ENCODE data around the gene TRAF3IP3. TPM values are rescaled to one million over a fixed set of nuclear protein-coding genes. Genes with fewer than 3 reads are reported as not detected.
A peak's percentile ranks its signal among the peaks of the same experiment; 100 is the strongest.

TRAF3IP3 gene
- total and polyA plus RNA-seq, 3 experiments from 2014 or later = 193 to 414 (median 209) TPM

GRCh38 chr1:209717818-209718217 is 38.0 kb upstream of the TRAF3IP3 start:
- H3K4me1 ChIP-seq (ENCODE audit: insufficient read depth, low read length) = no peaks in the 10 kb centered on the region
- H3K36me3 ChIP-seq (ENCODE audit: insufficient read depth, low read length) = no peaks in the 10 kb centered on the region
- Mint-ChIP-seq H3K9me3 (peaks cover 0 to 1% (median 0%) of the 10 kb centered on the region in 5 donors), H3K4me3 (no peak overlapping the region), H3K27me3 (peaks cover 0 to 4% of the 10 kb centered on the region in 2 donors), H3K4me1 (no peaks in the 10 kb centered on the region), H3K27ac (no peak overlapping the region), H3K36me3 (peaks cover 0 to 17% (median 5%) of the 10 kb centered on the region in 3 donors)
- CTCF ChIA-PET = no interaction called here
- POLR2A ChIA-PET = no interaction called here
- no peak overlapping the region for H3K4me3 ChIP-seq (ENCODE audit: low read length)
- H3K27me3 ChIP-seq (ENCODE audit: insufficient read depth, low read length, poor library complexity, severe bottlenecking) = no peaks in the 10 kb centered on the region
- no peak for DNase-seq
- H3K9me3 ChIP-seq (ENCODE audit: low read length) = no peaks in the 10 kb centered on the region
- H3K27ac ChIP-seq (ENCODE audit: low read depth, low read length) = no peak overlapping the region

DNA sequence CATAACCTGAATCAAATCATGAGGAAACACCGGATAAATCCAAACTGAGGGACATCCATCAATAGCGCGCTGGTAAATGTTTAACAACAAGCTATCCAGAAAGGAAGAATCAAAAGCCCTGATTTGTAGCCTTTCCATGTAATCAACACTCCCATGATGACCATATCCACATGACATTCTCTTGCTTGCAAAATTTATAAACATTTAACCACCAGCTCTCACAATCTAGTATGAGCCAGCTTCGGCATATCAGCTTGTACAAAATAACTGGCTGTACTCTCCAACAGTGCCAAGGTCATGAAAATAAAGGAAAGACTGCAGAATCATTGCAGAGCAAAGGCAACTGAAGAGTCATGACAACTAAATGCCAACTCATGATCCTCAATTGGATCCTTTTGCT is 35.5 kb upstream of the TRAF3IP3 start:
- Histone ChIP-seq H3K4me1 (ENCODE audit: insufficient read depth, low read length) (peaks cover 15% of the 10 kb centered on the region), H3K4me3 (ENCODE audit: low read length) (no peak overlapping the region), H3K27ac (ENCODE audit: low read depth, low read length) (no peak overlapping the region), H3K36me3 (ENCODE audit: insufficient read depth, low read length) (no peaks in the 10 kb centered on the region), H3K27me3 (ENCODE audit: insufficient read depth, low read length, poor library complexity, severe bottlenecking) (no peaks in the 10 kb centered on the region), H3K9me3 (ENCODE audit: low read length) (no peaks in the 10 kb centered on the region)
- H3K27me3 Mint-ChIP-seq = peaks cover 0 to 3% of the 10 kb centered on the region in 2 donors
- ChIA-PET POLR2A (no interaction called here), CTCF (interaction anchor here (1.3 kb wide), 1 partner anchor 28 kb away, joined by 3 read pairs; no protein-coding TSS in a partner anchor)
- H3K9me3 Mint-ChIP-seq = no peaks in the 10 kb centered on the region
- peaks cover 0 to 12% (median 5%) of the 10 kb centered on the region in 3 donors for H3K36me3 Mint-ChIP-seq
- DNase-seq = no peak
- H3K27ac Mint-ChIP-seq = peak overlapping the region in 1 of 8 donors; percentile 55
- H3K4me3 Mint-ChIP-seq = no peak overlapping the region
- peaks cover 3 to 5% (median 3%) of the 10 kb centered on the region in 3 donors for H3K4me1 Mint-ChIP-seq

GRCh38 chr1:209720826-209721225 is 35.0 kb upstream of the TRAF3IP3 start:
- no peaks in the 10 kb centered on the region for H3K9me3 ChIP-seq (ENCODE audit: low read length)
- Mint-ChIP-seq H3K9me3 (no peaks in the 10 kb centered on the region), H3K36me3 (peaks cover 0 to 7% (median 3%) of the 10 kb centered on the region in 3 donors), H3K4me1 (peaks cover 3 to 5% (median 3%) of the 10 kb centered on the region in 3 donors), H3K27ac (no peak overlapping the region), H3K27me3 (peaks cover 0 to 3% of the 10 kb centered on the region in 2 donors), H3K4me3 (no peak overlapping the region)
- no peak overlapping the region for H3K27ac ChIP-seq (ENCODE audit: low read depth, low read length)
- H3K36me3 ChIP-seq (ENCODE audit: insufficient read depth, low read length) = no peaks in the 10 kb centered on the region
- H3K27me3 ChIP-seq (ENCODE audit: insufficient read depth, low read length, poor library complexity, severe bottlenecking) = no peaks in the 10 kb centered on the region
- peaks cover 15% of the 10 kb centered on the region for H3K4me1 ChIP-seq (ENCODE audit: insufficient read depth, low read length)
- no peak for DNase-seq
- H3K4me3 ChIP-seq (ENCODE audit: low read length) = no peak overlapping the region
- ChIA-PET POLR2A (no interaction called here), CTCF (interaction anchor here (1.3 kb wide), 1 partner anchor 27 kb away, joined by 3 read pairs; no protein-coding TSS in a partner anchor)

GRCh38 chr1:209721323-209721722 is 34.5 kb upstream of the TRAF3IP3 start:
- ChIA-PET POLR2A (no interaction called here), CTCF (interaction anchor here (1.3 kb wide), 1 partner anchor 27 kb away, joined by 3 read pairs; no protein-coding TSS in a partner anchor)
- H3K36me3 ChIP-seq (ENCODE audit: insufficient read depth, low read length) = no peaks in the 10 kb centered on the region
- Mint-ChIP-seq H3K9me3 (no peaks in the 10 kb centered on the region), H3K4me1 (peaks cover 3 to 5% (median 3%) of the 10 kb centered on the region in 3 donors), H3K36me3 (peaks cover 0 to 6% (median 3%) of the 10 kb centered on the region in 3 donors), H3K4me3 (no peak overlapping the region), H3K27me3 (peaks cover 0 to 3% of the 10 kb centered on the region in 2 donors), H3K27ac (no peak overlapping the region)
- peaks cover 15% of the 10 kb centered on the region for H3K4me1 ChIP-seq (ENCODE audit: insufficient read depth, low read length)
- H3K4me3 ChIP-seq (ENCODE audit: low read length) = no peak overlapping the region
- no peaks in the 10 kb centered on the region for H3K9me3 ChIP-seq (ENCODE audit: low read length)
- H3K27ac ChIP-seq (ENCODE audit: low read depth, low read length) = no peak overlapping the region
- H3K27me3 ChIP-seq (ENCODE audit: insufficient read depth, low read length, poor library complexity, severe bottlenecking) = no peaks in the 10 kb centered on the region
- no peak for DNase-seq

- no peak overlapping the region for H3K4me3 ChIP-seq (ENCODE audit: low read length)
- POLR2A ChIA-PET = no interaction called here
These were observed 32.6 kb upstream of the TRAF3IP3 start for GRCh38 chr1:209723265-209723664.

DNA sequence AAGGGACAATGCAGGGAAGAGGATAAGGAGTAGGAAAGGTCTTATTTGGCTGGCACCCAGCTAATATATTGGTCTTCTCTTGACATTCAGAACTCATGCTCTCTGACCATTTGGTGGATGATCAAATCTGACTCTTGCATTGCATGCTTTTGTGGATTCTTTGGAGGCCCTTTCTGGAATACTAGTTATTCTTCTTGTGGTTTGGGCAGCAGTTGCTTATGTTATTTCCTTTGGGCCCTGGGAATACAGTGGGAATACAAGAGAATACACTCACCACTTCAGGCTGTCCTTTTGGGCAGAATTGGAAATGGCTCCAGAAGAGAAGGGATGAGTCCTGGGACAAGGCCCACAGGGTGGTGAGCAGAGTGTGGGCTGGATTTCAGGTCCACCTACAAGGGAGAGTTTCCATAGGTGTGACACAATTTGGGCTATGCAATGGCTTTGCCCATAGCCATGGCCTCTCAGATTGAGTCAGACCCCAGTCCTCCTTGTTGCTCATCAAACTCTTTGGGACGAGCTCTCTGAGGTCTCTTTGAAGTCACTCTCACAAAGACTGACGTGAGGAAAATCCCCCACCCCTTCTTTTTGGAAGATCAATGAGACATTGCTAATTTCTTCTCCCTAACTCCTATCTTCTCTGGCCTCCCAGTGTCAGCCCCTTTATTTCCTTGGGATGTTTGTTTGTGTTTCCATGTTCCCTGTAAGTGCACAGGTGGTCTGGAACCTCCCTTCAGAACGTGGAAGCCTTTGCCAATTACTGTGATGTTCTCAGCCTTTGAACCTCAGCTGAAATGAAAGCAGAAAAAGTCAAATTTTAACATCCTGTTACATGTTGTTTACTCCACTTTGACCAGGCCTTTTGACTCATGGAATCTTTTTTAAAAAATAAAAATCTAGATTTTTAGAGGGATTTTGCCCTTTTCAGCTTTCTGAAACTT is 31.8 kb upstream of the TRAF3IP3 start:
- DNase-seq = no peak
- H3K4me1 ChIP-seq (ENCODE audit: insufficient read depth, low read length) = peaks cover 15% of the 10 kb centered on the region
- peaks cover 0 to 2% of the 10 kb centered on the region in 2 donors for H3K27me3 Mint-ChIP-seq
- H3K9me3 Mint-ChIP-seq = no peaks in the 10 kb centered on the region
- peaks cover 4 to 8% (median 7%) of the 10 kb centered on the region in 3 donors for H3K4me1 Mint-ChIP-seq
- H3K9me3 ChIP-seq (ENCODE audit: low read length) = no peaks in the 10 kb centered on the region
- peaks cover 0 to 12% (median 6%) of the 10 kb centered on the region in 3 donors for H3K36me3 Mint-ChIP-seq
- H3K4me3 Mint-ChIP-seq = no peak overlapping the region
- CTCF ChIA-PET = interaction anchor here (0.8 kb wide), 1 partner anchor 24 kb away, joined by 4 read pairs; no protein-coding TSS in a partner anchor
- H3K27ac ChIP-seq (ENCODE audit: low read depth, low read length) = no peak overlapping the region
- peak overlapping the region in 3 of 8 donors; percentile 28 to 90 (median 51) for H3K27ac Mint-ChIP-seq
- H3K36me3 ChIP-seq (ENCODE audit: insufficient read depth, low read length) = no peaks in the 10 kb centered on the region
- POLR2A ChIA-PET = no interaction called here
- H3K27me3 ChIP-seq (ENCODE audit: insufficient read depth, low read length, poor library complexity, severe bottlenecking) = no peaks in the 10 kb centered on the region
- H3K4me3 ChIP-seq (ENCODE audit: low read length) = no peak overlapping the region

More at GRCh38 chr1:209723265-209723664, 32.6 kb upstream of the TRAF3IP3 start:
- Histone ChIP-seq H3K4me1 (ENCODE audit: insufficient read depth, low read length) (peaks cover 15% of the 10 kb centered on the region), H3K27me3 (ENCODE audit: insufficient read depth, low read length, poor library complexity, severe bottlenecking) (no peaks in the 10 kb centered on the region), H3K36me3 (ENCODE audit: insufficient read depth, low read length) (no peaks in the 10 kb centered on the region), H3K9me3 (ENCODE audit: low read length) (no peaks in the 10 kb centered on the region), H3K27ac (ENCODE audit: low read depth, low read length) (no peak overlapping the region)
- no peak for DNase-seq
- Mint-ChIP-seq H3K27ac (no peak overlapping the region), H3K4me3 (no peak overlapping the region), H3K36me3 (peaks cover 0 to 12% (median 6%) of the 10 kb centered on the region in 3 donors), H3K9me3 (no peaks in the 10 kb centered on the region), H3K27me3 (peaks cover 0 to 2% of the 10 kb centered on the region in 2 donors), H3K4me1 (peaks cover 4 to 8% (median 7%) of the 10 kb centered on the region in 3 donors)
- CTCF ChIA-PET = no interaction called here

DNA sequence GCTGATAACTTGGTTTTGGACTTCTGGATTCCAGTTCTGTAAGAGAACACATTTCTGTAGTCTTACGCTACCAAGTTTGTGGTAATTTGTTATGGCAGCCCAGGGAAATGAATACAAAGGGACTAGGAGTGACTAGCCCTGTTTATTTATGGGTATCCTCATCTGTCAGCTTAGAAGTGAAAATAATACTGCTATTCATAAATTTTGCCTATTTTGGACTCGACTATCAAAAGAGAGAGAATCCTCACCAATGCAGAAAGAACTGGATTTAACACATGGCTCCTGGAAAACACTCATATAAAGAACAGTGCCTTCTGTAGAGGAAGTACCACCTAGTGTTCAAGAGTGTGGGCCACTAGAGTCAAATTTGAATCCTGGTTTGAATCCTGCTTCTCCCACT is 28.6 kb upstream of the TRAF3IP3 start:
- peaks cover 4 to 8% (median 7%) of the 10 kb centered on the region in 3 donors for H3K4me1 Mint-ChIP-seq
- H3K36me3 ChIP-seq (ENCODE audit: insufficient read depth, low read length) = no peaks in the 10 kb centered on the region
- POLR2A ChIA-PET = no interaction called here

GRCh38 chr1:209727785-209728184 is 28.1 kb upstream of the TRAF3IP3 start:
- no peak overlapping the region for H3K4me3 Mint-ChIP-seq
- H3K27me3 Mint-ChIP-seq = peaks cover 0 to 2% of the 10 kb centered on the region in 2 donors
- CTCF ChIA-PET = interaction anchor here (1.0 to 1.8 kb wide), 3 partner anchors 20 to 78 kb away, joined by 3 to 4 read pairs (median 4); no protein-coding TSS in a partner anchor
- no peak for DNase-seq
- POLR2A ChIA-PET = no interaction called here
- peaks cover 15% of the 10 kb centered on the region for H3K4me1 ChIP-seq (ENCODE audit: insufficient read depth, low read length)
- H3K27ac ChIP-seq (ENCODE audit: low read depth, low read length) = no peak overlapping the region
- no peaks in the 10 kb centered on the region for H3K9me3 ChIP-seq (ENCODE audit: low read length)
- no peaks in the 10 kb centered on the region for H3K36me3 ChIP-seq (ENCODE audit: insufficient read depth, low read length)
- H3K27me3 ChIP-seq (ENCODE audit: insufficient read depth, low read length, poor library complexity, severe bottlenecking) = no peaks in the 10 kb centered on the region
- peaks cover 0 to 7% (median 3%) of the 10 kb centered on the region in 3 donors for H3K36me3 Mint-ChIP-seq
- no peak overlapping the region for H3K4me3 ChIP-seq (ENCODE audit: low read length)
- no peaks in the 10 kb centered on the region for H3K9me3 Mint-ChIP-seq
- peaks cover 4 to 8% (median 7%) of the 10 kb centered on the region in 3 donors for H3K4me1 Mint-ChIP-seq
- H3K27ac Mint-ChIP-seq = no peak overlapping the region

More for the DNA sequence above, 28.6 kb upstream of the TRAF3IP3 start:
- H3K4me3 ChIP-seq (ENCODE audit: low read length) = no peak overlapping the region
- H3K27me3 ChIP-seq (ENCODE audit: insufficient read depth, low read length, poor library complexity, severe bottlenecking) = no peaks in the 10 kb centered on the region
- Mint-ChIP-seq H3K36me3 (peaks cover 0 to 6% (median 3%) of the 10 kb centered on the region in 3 donors), H3K9me3 (no peaks in the 10 kb centered on the region), H3K27me3 (peaks cover 0 to 2% of the 10 kb centered on the region in 2 donors), H3K27ac (no peak overlapping the region), H3K4me3 (no peak overlapping the region)
- H3K4me1 ChIP-seq (ENCODE audit: insufficient read depth, low read length) = peaks cover 15% of the 10 kb centered on the region
- CTCF ChIA-PET = interaction anchor here (1.0 to 1.8 kb wide), 3 partner anchors 21 to 78 kb away, joined by 3 to 4 read pairs (median 4); no protein-coding TSS in a partner anchor
- H3K27ac ChIP-seq (ENCODE audit: low read depth, low read length) = no peak overlapping the region
- H3K9me3 ChIP-seq (ENCODE audit: low read length) = no peaks in the 10 kb centered on the region
- no peak for DNase-seq

Measured in CD8-positive, alpha-beta memory T cell (primary cell).